Measurements from ENCODE around the gene TFIP11. TPM values are rescaled to one million over a fixed set of nuclear protein-coding genes. Genes with fewer than 3 reads are reported as not detected.

The TFIP11 gene
- total RNA-seq, 2 experiments from 2014 or later = 111 TPM

GRCh38 chr22:26545385-26545784 lies 33.1 kb upstream of the TFIP11 start:
- peaks cover 16% of the 10 kb centered on the region for H3K4me1 Mint-ChIP-seq (ENCODE audit: low read depth)
- H3K36me3 Mint-ChIP-seq (ENCODE audit: low read depth) = peaks cover 17% of the 10 kb centered on the region

GRCh38 chr22:26544489-26544888 lies 32.2 kb upstream of the TFIP11 start:
- CTCF ChIA-PET = no interaction called here
- H3K4me3 Mint-ChIP-seq = no peak overlapping the region

More at GRCh38 chr22:26545385-26545784, 33.1 kb upstream of the TFIP11 start:
- Mint-ChIP-seq H3K27me3 (no peaks in the 10 kb centered on the region), H3K27ac (no peak overlapping the region), H3K4me3 (no peak overlapping the region), H3K9me3 (no peaks in the 10 kb centered on the region)
- intact Hi-C loops (cut with DNase I, micrococcal nuclease) = no loop called here
- DNase-seq (no peak), ATAC-seq (ENCODE audit: poor library complexity) (no peak)
- POLR2A ChIA-PET = interaction anchor here (1.1 kb wide), 1 partner anchor 62 kb away, joined by 4 read pairs; the partner anchor contains the start of genes HPS4 and SRRD
- no peak for TF ChIP-seq CTCF (IDR thresholded peaks at IDR 0.05)
- Histone ChIP-seq H3K27ac (ENCODE audit: low read depth in 1 of 2, low read length in 2 of 2) (no peak overlapping the region), H3K27me3 (ENCODE audit: control insufficient read depth in 1 of 2, insufficient read depth in 2 of 2, low read length in 2 of 2) (no peaks in the 10 kb centered on the region), H3K4me3 (ENCODE audit: low read length) (no peak overlapping the region), H3K4me1 (ENCODE audit: insufficient read depth, low read length) (peaks cover 25% of the 10 kb centered on the region), H3K9me3 (ENCODE audit: control insufficient read depth in 1 of 2, insufficient read depth in 1 of 2, low read length in 2 of 2) (no peaks in the 10 kb centered on the region), H3K36me3 (ENCODE audit: insufficient read depth, low read length) (peaks cover 28% of the 10 kb centered on the region)
- CTCF ChIA-PET = no interaction called here

DNA sequence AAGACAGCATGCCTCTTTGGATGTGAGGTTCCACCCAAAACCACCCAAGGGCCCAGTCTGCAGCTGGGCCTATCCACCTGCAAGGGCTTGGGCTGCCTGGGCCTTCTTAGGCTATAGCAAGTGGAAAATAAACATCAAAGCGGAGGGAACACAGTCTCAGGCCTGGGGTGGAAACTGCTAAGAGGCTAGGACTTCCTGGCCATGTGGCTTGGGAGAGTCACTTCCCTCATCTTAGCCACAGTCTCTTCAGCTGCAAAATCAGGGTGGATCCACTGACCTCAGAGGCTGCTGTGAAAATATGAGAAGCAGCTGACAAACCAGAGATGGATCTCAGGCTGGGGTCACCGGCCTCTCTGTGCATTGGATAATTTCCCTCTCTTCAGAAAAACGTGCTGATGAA lies 30.6 kb upstream of the TFIP11 start:
- Histone ChIP-seq H3K27ac (ENCODE audit: low read depth in 1 of 2, low read length in 2 of 2) (no peak overlapping the region), H3K9me3 (ENCODE audit: control insufficient read depth in 1 of 2, insufficient read depth in 1 of 2, low read length in 2 of 2) (no peaks in the 10 kb centered on the region), H3K27me3 (ENCODE audit: control insufficient read depth in 1 of 2, insufficient read depth in 2 of 2, low read length in 2 of 2) (no peaks in the 10 kb centered on the region), H3K4me1 (ENCODE audit: insufficient read depth, low read length) (peaks cover 23% of the 10 kb centered on the region), H3K36me3 (ENCODE audit: insufficient read depth, low read length) (peaks cover 48% of the 10 kb centered on the region), H3K4me3 (ENCODE audit: low read length) (no peak overlapping the region)
- Mint-ChIP-seq H3K4me3 (no peak overlapping the region), H3K36me3 (ENCODE audit: low read depth) (peaks cover 36% of the 10 kb centered on the region), H3K4me1 (ENCODE audit: low read depth) (peaks cover 16% of the 10 kb centered on the region), H3K27ac (no peak overlapping the region), H3K9me3 (no peaks in the 10 kb centered on the region), H3K27me3 (no peaks in the 10 kb centered on the region)
- DNase-seq (peak in 3 of 14 experiments; percentile 25 to 44 (median 31)), ATAC-seq (ENCODE audit: poor library complexity) (no peak)
- TF ChIP-seq CTCF (IDR thresholded peaks at IDR 0.05) = no peak
- ChIA-PET POLR2A (no interaction called here), CTCF (no interaction called here)
- intact Hi-C loops (cut with DNase I, micrococcal nuclease) = no loop called here

More at GRCh38 chr22:26544489-26544888, 32.2 kb upstream of the TFIP11 start:
- POLR2A ChIA-PET = interaction anchor here (1.7 kb wide), 1 partner anchor 35 kb away, joined by 4 read pairs; no protein-coding TSS in a partner anchor
- Mint-ChIP-seq H3K36me3 (ENCODE audit: low read depth) (peaks cover 25% of the 10 kb centered on the region), H3K9me3 (no peaks in the 10 kb centered on the region), H3K27ac (no peak overlapping the region), H3K27me3 (no peaks in the 10 kb centered on the region), H3K4me1 (ENCODE audit: low read depth) (peaks cover 16% of the 10 kb centered on the region)
- H3K27me3 ChIP-seq (ENCODE audit: control insufficient read depth in 1 of 2, insufficient read depth in 2 of 2, low read length in 2 of 2) = no peaks in the 10 kb centered on the region
- H3K4me3 ChIP-seq (ENCODE audit: low read length) = no peak overlapping the region
- DNase-seq (no peak), ATAC-seq (ENCODE audit: poor library complexity) (no peak)
- H3K36me3 ChIP-seq (ENCODE audit: insufficient read depth, low read length) = peaks cover 36% of the 10 kb centered on the region
- no peak for TF ChIP-seq CTCF (IDR thresholded peaks at IDR 0.05)
- no peaks in the 10 kb centered on the region for H3K9me3 ChIP-seq (ENCODE audit: control insufficient read depth in 1 of 2, insufficient read depth in 1 of 2, low read length in 2 of 2)
- H3K4me1 ChIP-seq (ENCODE audit: insufficient read depth, low read length) = peaks cover 25% of the 10 kb centered on the region
- H3K27ac ChIP-seq (ENCODE audit: low read depth in 1 of 2, low read length in 2 of 2) = no peak overlapping the region
- intact Hi-C loops (cut with DNase I, micrococcal nuclease) = no loop called here

All from CD4-positive, alpha-beta T cell (primary cell).